Right ventricle myocardium superior (tissue), 1 donor: ENCODE results near the gene EPS8L1. TPM values are rescaled to one million over a fixed set of nuclear protein-coding genes. Genes with fewer than 3 reads are reported as not detected.

ENCODE experiments used
- ATAC-seq: fragments of 200-7000 bp; cut with Tn5 transposase; one replicate; pipeline ENCODE4 v1.9.1; 2020; ENCODE audit warnings: mild to moderate bottlenecking; ENCODE audit not compliant: poor library complexity
- DNase-seq: peaks from one replicate; pipeline ENCODE4 v3.0.0-alpha.2; 2020
- intact Hi-C: fragments of 100-400 bp; cut with DNase I; formaldehyde crosslinking; loops from one replicate; pipeline ENCODE4 v1.11.2; 2022
- microRNA-seq: library from miRNA; unstranded; fragments of <30 nt; microRNA quantifications from one replicate; pipeline ENCODE4 v1.2.0, GENCODE V29; 2020
- total RNA-seq: library from RNA; stranded (reverse); fragmentation: NEBNext Ultra II Directional; extraction: Animal tissue kit (Norgen Biotek cat#: 25700); gene quantifications from one replicate; pipeline ENCODE4 v1.2.1, GENCODE V29; 2021
- donor health status: DM: no; HTN: yes; CAD: no; lungs with severe emphysema.

The EPS8L1 gene
- total RNA-seq, 1 donor from 2014 or later: 0.83 TPM

- no peak for DNase-seq
- ATAC-seq: no peak
- intact Hi-C loops: no loop called here
Observed at GRCh38 chr19:55133639-55134444, 58.2 kb downstream of the EPS8L1 start.

GRCh38 chr19:55134736-55135135, 59.1 kb downstream of the EPS8L1 start:
- ATAC-seq (no peak), DNase-seq (no peak)
- intact Hi-C loops: no loop called here

GRCh38 chr19:55136399-55137102, 60.9 kb downstream of the EPS8L1 start:
- intact Hi-C loops: no loop called here
- DNase-seq: no peak
- ATAC-seq: no peak

Small RNA genes lying within 50 kb of the gene (microRNA-seq; reads per million reads assigned to microRNA genes)
- gene MIR7975: not detected

Other genes with a start within 250 kb of the EPS8L1 start
- not detected for gene KIR2DS4, start 243.2 kb upstream of the EPS8L1 start, total RNA-seq
- not detected for gene KIR3DL2, start 225.4 kb upstream of the EPS8L1 start, total RNA-seq
- gene FCAR, start 201.6 kb upstream of the EPS8L1 start, total RNA-seq: 0.30 TPM
- gene NCR1, start 169.7 kb upstream of the EPS8L1 start, total RNA-seq: not detected
- gene NLRP7, start 128.3 kb upstream of the EPS8L1 start, total RNA-seq: not detected
- gene NLRP2, start 109.5 kb upstream of the EPS8L1 start, total RNA-seq: 0.78 TPM
- gene GP6, start 37.6 kb upstream of the EPS8L1 start, total RNA-seq: 0.48 TPM
- 45.6 TPM for gene RDH13, start 12.7 kb upstream of the EPS8L1 start, total RNA-seq
- 126 TPM for gene PPP1R12C, start 41.8 kb downstream of the EPS8L1 start, total RNA-seq
- gene TNNT1, start 73.3 kb downstream of the EPS8L1 start, total RNA-seq: 54.1 TPM
- 4,564 TPM for gene TNNI3, start 81.9 kb downstream of the EPS8L1 start, total RNA-seq
- 0.59 TPM for gene DNAAF3, start 90.7 kb downstream of the EPS8L1 start, total RNA-seq
- not detected for gene SYT5, start 104.4 kb downstream of the EPS8L1 start, total RNA-seq
- 0.54 TPM for gene PTPRH, start 133.6 kb downstream of the EPS8L1 start, total RNA-seq
- gene TMEM86B, start 152.9 kb downstream of the EPS8L1 start, total RNA-seq: 2.3 TPM
- gene PPP6R1, start 183.1 kb downstream of the EPS8L1 start, total RNA-seq: 37.1 TPM
- 29.2 TPM for gene HSPBP1, start 204.2 kb downstream of the EPS8L1 start, total RNA-seq
- gene BRSK1, start 208.1 kb downstream of the EPS8L1 start, total RNA-seq: 1.6 TPM
- gene TMEM150B, start 249.5 kb downstream of the EPS8L1 start, total RNA-seq: 1.7 TPM